ENCODE data around the gene TECR. TPM values are rescaled to one million over a fixed set of nuclear protein-coding genes. Genes with fewer than 3 reads are reported as not detected.

Gene TECR
- total and polyA plus RNA-seq, 2 of the 4 experiments (the other 2 are of a cell fraction): 46.2 to 81.2 TPM

DNA sequence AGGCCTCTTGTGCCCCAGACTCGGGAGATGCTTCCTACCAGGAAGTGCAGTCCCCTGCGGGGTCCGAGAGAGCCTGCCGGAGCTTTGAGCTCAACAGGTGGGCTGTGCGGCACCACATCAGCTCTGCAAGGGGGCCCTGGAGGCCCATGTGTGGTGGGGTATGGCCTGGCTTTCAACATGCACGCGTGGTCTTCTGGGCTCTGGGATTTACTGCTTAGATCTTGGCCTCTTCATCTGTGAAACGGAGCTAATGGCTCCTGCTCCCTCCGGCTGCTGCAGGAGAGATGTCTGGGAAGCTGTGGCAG lies 24.5 kb downstream of the TECR start:
- no peak for ATAC-seq (ENCODE audit: low read depth)
- H4K91ac ChIP-seq (ENCODE audit: insufficient read depth, low read depth, low read length): no peak overlapping the region
- no peak overlapping the region for H2AFZ ChIP-seq (replicated peaks; ENCODE audit: low read length, poor library complexity)
- H3K27ac ChIP-seq (ENCODE audit: insufficient read depth, low read length): no peak overlapping the region
- no peak overlapping the region for H3K18ac ChIP-seq (ENCODE audit: low read depth, low read length)
- H2AK5ac ChIP-seq (ENCODE audit: low read depth, low read length): no peak overlapping the region
- H4K8ac ChIP-seq (ENCODE audit: low read depth in 2 of 2, low read length in 2 of 2): no peak overlapping the region
- no peak overlapping the region for H2BK20ac ChIP-seq (ENCODE audit: low read depth, low read length)
- H4K20me1 ChIP-seq (ENCODE audit: insufficient read depth, low read length): peaks cover 10% of the 10 kb centered on the region
- ChIA-PET CTCF (no interaction called here), POLR2A (ENCODE audit: unreplicated experiment) (no interaction called here)
- no peak overlapping the region for H3K9ac ChIP-seq (ENCODE audit: low read depth, low read length)
- no peaks in the 10 kb centered on the region for H3K27me3 ChIP-seq (ENCODE audit: control insufficient read depth, insufficient read depth, low read length)
- H3K56ac ChIP-seq (ENCODE audit: extremely low read depth, insufficient read depth, low read length): no peak overlapping the region
- H3K36me3 ChIP-seq (ENCODE audit: control insufficient read depth, insufficient read depth, low read length): no peaks in the 10 kb centered on the region
- H2BK5ac ChIP-seq (ENCODE audit: low read depth, low read length, poor library complexity, severe bottlenecking): no peak overlapping the region
- H4K5ac ChIP-seq (ENCODE audit: low read depth, low read length): no peak overlapping the region
- H3K79me1 ChIP-seq (ENCODE audit: low read depth in 1 of 2, low read length in 2 of 2): peaks cover 7 to 40% of the 10 kb centered on the region in 2 experiments
- 67% methylated on average over 2 of the region's 9 CpGs; no CpG with 5 or more reads in 1 of the 2 experiments for WGBS, 2 experiments (ENCODE audit: extremely low coverage in 2 of 2, insufficient read length in 1 of 2)
- H2BK120ac ChIP-seq (ENCODE audit: low read depth, low read length): no peak overlapping the region
- dilution Hi-C loops (cut with HindIII; ENCODE audit: low sequenced_read_pairs, unreplicated experiment) (no loop called here), in situ Hi-C loops (cut with MboI; ENCODE audit: low sequenced_read_pairs) (loop anchor here (25.0 kb wide), 1 partner anchor 883 kb away; the partner anchor contains the start of gene WIZ), intact Hi-C loops (cut with micrococcal nuclease) (no loop called here)
- H2AK9ac ChIP-seq (replicated peaks; ENCODE audit: low read depth, low read length, poor library complexity): no peak overlapping the region
- H3K4me3 ChIP-seq (ENCODE audit: insufficient read depth, low read depth, low read length): no peak overlapping the region
- peaks cover 6% of the 10 kb centered on the region; the same call in 1 of the 2 replicates for H3K4me1 ChIP-seq (ENCODE audit: control insufficient read depth, insufficient read depth, low read length)
- no peak for TF ChIP-seq CEBPB (IDR thresholded peaks at IDR 0.05; ENCODE audit: low read depth, low read length)
- no peak for TF ChIP-seq SMC3 (IDR thresholded peaks at IDR 0.05; ENCODE audit: low read depth, low read length)
- TF ChIP-seq, protein P1, sequence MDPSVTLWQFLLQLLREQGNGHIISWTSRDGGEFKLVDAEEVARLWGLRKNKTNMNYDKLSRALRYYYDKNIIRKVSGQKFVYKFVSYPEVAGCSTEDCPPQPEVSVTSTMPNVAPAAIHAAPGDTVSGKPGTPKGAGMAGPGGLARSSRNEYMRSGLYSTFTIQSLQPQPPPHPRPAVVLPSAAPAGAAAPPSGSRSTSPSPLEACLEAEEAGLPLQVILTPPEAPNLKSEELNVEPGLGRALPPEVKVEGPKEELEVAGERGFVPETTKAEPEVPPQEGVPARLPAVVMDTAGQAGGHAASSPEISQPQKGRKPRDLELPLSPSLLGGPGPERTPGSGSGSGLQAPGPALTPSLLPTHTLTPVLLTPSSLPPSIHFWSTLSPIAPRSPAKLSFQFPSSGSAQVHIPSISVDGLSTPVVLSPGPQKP (IDR thresholded peaks at IDR 0.05; ENCODE audit: borderline replicate concordance, low read depth, low read length): no peak
- no peak for TF ChIP-seq NFE2L2 (IDR thresholded peaks at IDR 0.05; ENCODE audit: low read depth, low read length)
- DNase-seq: no peak
- H3K9me1 ChIP-seq (ENCODE audit: insufficient read depth, low read length): peaks cover 7% of the 10 kb centered on the region
- BruUV-seq (replicated peaks): no TSS peak
- no peak overlapping the region for H3K4ac ChIP-seq (ENCODE audit: low read depth, low read length)
- H3K4me2 ChIP-seq (ENCODE audit: low read depth, low read length): no peak overlapping the region
- no peak overlapping the region for H3K23ac ChIP-seq (ENCODE audit: low read depth, low read length)
- H3K14ac ChIP-seq (replicated peaks; ENCODE audit: low read depth, low read length): no peak overlapping the region
- H2BK15ac ChIP-seq (ENCODE audit: low read depth, low read length): no peak overlapping the region
- no peaks in the 10 kb centered on the region for H3K9me3 ChIP-seq (ENCODE audit: control insufficient read depth, insufficient read depth, low read length)

Data from IMR-90 (cell line).